HG02885 (cell line): Measurements from ENCODE around the gene LACRT.
"Not testable (repeated sequence)": the region's sequence is repeated elsewhere in the genome, so short reads cannot be mapped to it uniquely, and the experiment has no call there.

Experiments
- ATAC-seq: cut with Tn5 transposase; IDR thresholded peaks from one replicate; pipeline ENCODE4 v1.9.1; 2021; ENCODE audit warnings: mild to moderate bottlenecking; ENCODE audit not compliant: unreplicated experiment, poor library complexity

LACRT gene

DNA sequence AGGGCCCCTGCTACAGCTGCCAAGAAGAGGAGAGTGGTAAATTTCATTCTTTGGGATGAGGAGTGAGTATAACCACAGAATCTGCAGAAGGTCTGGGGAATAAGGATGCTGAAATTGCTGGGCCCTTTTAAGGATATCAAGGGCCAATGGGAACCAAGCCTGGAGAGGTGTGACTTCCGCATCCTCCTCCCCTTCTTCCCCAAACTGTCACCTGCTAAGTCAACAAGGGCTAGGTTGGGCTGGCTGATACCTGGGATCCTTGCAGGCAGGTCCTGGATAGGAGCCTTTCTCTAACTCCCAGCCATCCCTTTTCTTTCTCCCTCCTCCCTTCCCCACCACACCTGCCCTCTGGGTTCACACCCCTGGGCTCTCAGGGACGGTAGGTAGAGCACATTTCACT lies at the start of gene LACRT:
Gene LACRT, minus strand, starts transcription at position 101 of the 400 bp plus-strand sequence. Its CDS starts 54 bp downstream, at position 47.
- ATAC-seq: no peak

DNA sequence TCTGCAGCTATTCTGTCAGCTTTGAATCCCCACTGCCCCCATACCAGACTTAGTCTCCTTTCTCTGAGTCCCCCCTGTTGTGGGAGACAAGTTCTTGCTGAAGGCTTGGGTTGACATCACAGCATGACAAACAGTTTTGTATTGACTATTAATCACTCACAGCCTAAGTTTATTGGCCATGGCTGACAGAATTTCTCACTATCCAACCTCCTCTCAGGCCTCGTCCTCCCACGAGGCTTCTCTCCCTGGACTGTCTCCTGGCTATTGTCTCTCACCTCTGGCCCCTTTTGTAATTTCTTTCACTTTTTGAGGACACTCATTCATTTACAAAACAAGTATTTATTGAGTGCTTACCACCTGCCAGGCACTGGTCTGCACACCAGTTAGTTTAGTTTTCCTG lies 48.7 kb upstream of the LACRT start:
- ATAC-seq: no peak

GRCh38 chr12:54682674-54683073 lies 48.0 kb upstream of the LACRT start:
- ATAC-seq: no peak

GRCh38 chr12:54680374-54680773 lies 45.7 kb upstream of the LACRT start:
- peak; percentile 94 for ATAC-seq

DNA sequence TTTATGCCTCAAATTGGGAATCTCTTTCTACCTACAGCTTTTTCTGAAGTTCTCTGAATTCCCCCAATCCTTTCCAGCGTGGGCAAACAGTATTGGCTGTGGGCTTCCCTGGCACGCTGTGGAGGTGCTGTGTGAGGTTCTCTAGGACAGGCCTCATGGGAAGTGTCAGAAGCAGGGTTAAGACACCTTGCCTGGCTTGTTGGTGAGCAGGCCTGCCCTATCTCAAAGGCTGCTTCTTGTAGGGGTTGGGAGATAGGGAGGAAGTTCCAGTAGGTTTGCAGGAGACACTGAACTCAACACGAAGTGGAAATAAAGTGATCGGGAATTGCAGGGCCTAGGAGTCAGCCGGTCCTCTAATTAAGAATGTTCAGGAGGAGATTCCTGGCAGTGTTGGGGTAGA lies 43.4 kb upstream of the LACRT start:
- ATAC-seq: no peak

- no peak for ATAC-seq
These were observed 33.2 kb upstream of the LACRT start for GRCh38 chr12:54667945-54668344.

DNA sequence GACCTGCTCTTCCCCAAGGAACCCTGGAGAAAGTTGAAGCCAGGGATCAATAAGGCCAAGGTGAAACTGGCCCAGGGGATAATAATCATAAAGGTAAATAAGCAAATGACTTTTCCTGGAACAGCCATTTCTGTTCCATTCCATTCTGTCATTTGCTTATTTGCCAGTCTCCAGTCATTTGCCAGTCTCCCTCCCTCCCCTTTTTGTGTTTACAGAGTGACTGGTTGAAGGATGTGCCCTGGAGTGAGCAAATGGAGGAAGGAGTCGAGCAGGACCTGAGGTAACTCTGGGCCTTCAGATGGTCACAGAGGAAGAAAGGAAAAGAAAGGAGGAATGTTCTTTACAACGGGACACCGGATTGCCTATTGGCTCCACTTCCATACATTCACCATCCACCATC lies 31.3 kb upstream of the LACRT start:
- no peak for ATAC-seq

DNA sequence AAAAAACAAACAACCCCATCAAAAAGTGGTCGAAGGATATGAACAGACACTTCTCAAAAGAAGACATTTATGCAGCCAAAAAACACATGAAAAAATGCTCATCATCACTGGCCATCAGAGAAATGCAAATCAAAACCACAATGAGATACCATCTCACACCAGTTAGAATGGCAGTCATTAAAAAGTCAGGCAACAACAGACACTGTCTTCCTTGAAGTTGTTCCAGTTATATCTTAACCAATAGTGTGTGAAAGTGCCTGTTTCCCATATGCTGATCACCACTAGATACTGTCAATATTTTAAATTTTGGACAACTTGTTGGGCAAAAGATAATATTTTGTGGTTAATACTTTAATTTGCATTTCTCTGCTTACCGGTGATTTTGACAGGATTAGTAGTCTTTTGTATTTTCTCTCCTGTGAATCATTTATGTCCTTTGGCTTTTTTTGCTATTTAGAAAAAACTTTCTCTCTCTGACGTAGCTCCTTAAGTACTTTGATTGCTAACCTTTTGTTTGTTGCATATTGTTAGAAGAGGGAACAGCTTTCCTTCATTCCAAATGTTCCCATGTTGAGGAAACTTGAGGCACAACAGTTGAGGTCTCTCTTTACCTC lies 30.4 kb upstream of the LACRT start:
- ATAC-seq: not testable (repeated sequence)

DNA sequence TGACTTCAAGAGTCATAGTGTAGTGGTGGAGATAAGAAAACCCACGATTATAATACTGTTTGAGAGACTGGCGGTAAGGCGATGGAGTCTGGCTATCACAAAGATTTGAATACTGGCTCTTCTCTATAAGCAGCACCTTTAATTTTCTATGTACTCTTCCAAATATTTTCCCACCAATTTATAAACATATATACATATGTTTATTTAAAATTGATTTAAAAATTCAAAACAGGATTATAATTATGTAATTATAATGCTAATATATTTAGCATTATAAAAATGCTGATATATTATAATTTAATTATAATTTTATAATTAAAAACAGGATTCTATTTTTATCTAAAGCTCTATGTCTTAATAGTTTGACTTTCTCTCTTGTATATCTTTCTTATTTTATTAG lies 28.9 kb upstream of the LACRT start:
- ATAC-seq: no peak

DNA sequence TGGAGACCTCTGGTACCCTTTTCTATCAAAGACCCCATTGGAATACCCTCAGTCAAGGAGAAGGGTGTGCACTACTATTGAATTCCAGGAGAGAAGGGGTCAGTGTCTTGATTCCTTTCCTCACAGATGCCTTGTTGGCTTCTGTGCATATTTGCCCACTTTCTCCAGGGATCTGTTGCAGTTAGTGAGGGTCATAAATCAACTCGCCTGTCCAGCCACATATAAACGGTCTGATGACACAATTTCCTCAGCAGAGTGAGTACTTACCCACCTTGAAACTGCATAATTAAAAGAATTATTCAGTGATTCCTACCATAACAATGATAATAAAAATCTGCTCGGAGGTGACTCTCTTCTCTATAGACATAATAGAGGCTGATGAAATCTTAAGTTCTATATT lies 27.3 kb upstream of the LACRT start:
- no peak for ATAC-seq

GRCh38 chr12:54661048-54661447 lies 26.4 kb upstream of the LACRT start:
- ATAC-seq: peak; percentile 55

GRCh38 chr12:54660320-54660962 lies 25.7 kb upstream of the LACRT start:
- ATAC-seq: no peak

DNA sequence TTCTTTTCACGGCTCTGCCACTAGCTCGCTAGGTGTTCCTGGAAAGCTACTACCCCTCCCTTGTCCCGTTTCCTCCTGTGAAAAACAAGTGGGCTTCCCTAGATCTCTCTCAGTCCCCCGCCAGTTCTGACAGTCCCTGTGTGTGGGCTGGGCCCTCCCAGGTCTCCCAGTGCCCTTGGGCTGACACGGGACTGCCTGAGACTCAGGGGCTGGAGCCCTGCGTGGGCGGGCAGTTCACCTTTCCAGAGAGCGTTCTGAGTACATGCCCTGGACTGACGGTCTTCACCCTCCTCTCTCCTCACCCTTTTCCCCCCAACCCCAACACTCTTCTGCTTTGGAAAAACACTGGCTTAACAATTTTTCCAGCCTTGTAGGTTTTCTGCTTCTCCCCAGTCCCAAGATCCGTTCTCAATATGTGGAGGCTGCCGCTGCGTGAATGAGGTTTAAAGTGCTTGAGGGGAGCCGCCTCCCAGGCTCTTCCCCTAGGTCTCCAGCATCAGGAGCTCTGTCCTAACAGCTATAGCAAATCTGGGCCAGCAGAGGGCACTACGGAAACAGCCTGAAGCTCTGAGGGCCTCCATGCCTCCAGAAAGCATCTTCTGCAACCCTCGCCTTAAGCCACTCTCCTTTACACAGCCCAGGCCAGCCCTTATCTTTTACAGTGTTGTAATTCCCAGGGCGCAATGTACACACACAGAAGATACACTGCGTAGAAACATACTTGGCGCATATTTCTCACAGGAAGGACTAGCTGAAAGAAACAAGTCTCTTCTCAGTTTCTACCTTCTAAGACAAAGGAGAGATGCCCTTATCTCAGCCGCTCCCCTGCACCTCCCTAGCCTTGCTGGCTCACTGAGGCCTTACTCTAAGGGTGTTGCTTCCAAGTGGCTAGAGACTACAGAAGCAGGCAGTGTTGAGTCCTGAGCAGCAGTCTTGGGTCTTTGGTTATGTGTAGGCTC lies 23.9 kb upstream of the LACRT start:
- peak; percentile 83 for ATAC-seq

DNA sequence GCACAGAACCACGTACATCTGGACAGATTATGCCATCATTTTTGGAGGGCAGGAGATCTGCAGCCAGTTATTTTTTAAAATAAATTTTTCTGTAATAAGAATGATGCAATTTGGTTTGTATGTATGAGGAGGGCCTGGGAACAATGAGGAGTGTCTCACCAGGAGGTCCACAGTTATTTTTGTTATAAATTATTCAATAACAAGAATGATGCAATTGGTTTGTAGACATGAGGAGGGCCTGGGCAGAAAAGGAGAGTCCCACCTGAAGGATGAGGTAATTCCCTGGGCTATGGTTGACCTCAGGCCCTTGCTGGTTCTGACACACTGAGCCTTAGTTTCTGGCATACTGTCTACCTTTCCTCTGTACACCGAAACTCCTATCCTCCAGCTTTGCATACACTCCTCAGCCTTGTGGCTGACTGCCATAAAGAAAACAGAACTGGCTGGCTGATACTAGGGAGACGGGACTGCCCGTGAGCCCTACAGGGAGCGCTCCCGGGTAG lies 22.5 kb upstream of the LACRT start:
- ATAC-seq: no peak

DNA sequence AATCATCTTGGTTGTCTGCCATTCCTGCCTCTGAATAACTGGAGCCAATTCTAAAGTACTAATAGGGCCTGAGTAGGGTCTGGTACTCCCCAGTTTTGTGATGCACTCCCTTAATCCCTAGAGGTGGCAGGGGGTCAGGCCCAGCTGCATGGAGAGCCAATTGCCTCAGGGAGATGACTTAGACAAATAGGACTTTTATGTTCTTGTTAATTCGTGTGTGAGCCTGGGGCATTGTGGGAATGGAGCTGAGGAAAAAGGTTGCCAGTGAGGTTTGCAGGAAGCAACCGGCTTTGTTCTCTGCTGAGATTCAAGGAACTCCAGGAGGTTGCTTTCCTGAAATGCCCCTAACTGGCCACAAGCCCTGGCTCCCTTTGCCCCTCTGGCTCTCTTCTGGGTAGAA lies 20.2 kb upstream of the LACRT start:
- ATAC-seq: no peak

DNA sequence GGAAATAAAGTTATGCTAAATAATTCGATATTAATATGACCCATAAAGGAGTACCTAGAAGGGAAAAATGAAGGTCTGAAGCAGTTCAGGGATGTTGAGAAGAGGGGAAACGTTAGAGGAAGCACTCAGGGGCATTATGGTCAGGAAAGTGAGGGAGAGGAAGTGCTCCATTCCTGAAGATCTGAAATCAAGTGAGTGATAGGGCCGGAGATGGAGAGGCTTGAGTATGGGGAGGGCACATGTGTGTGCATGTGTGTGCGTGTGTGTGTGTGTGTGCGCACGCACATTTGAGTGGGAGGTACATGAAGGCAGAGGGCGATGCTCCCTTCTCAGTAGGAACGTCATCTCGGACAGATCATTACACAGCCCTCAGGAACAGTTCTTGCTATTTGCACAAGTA lies 18.3 kb upstream of the LACRT start:
- ATAC-seq: no peak

DNA sequence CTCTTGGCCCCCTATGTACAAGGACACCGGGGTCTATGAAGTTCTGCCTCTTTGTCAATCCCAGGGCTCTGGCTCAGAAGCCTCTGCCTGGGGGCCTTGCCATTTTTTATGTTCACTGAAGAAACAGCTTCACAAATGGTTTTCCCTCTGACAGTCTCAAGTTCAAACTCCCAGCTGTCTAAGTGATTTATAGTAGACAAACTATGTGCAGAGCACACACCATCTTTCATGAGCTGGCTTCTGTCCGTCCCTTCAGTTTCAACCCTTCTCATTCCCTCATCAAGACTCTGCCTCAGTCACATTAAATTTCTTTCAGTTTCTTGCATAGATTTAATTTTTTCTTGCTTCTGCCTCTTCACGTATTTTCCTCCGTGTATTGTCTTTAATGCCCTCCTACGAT lies 16.2 kb upstream of the LACRT start:
- ATAC-seq: no peak

DNA sequence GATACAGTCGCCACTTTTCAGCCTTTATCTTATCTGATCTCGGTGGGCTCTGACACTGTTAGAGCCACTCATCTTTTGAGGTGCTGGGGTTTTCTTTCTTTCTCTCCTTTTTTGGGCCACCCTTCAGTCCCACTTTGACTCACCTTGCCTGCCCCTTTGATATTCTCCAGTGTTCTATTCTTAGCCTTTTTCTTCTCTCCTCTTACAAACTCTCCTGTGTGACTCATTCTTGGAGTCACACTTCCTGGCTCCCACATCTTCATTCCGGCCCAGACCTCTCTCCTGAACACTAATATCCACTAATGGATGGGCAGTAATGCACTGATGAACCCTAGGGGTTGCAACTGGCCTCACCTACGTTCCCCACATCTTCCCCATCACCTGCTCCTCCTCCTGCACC lies 15.7 kb upstream of the LACRT start:
- no peak for ATAC-seq

- ATAC-seq: no peak
These were observed 15.1 kb upstream of the LACRT start for GRCh38 chr12:54649825-54650224.

DNA sequence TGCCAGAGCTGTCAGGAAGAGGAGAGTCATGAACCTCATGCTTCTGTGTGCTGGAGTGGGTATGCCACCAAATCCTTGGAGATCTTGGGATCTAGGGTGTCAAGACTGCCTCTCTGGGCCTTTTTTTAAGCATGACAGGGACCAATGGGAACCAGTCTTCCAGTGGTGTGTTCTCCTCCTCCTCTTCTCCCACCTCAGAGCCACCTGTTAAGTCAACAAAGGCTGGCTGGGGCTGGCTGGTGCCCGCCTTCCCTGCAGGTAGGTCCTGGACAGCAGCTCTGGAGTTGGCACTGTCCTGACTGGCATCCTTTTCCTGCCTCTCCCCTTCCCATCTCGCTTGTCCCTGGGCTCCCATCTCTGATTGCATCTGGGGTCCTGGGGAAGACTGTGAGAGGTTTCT lies 13.6 kb upstream of the LACRT start, which contains the start of gene DCD:
Gene DCD, minus strand, starts transcription at position 101 of the 400 bp plus-strand sequence. Its CDS starts 62 bp downstream, at position 39.
- ATAC-seq: no peak

GRCh38 chr12:54641554-54641953 lies 6.9 kb upstream of the LACRT start:
- peak; percentile 50 for ATAC-seq
